Measurements from ENCODE around the gene AK9. TPM values are rescaled to one million over a fixed set of nuclear protein-coding genes. Genes with fewer than 3 reads are reported as not detected.
A peak's percentile ranks its signal among the peaks of the same experiment; 100 is the strongest.

The AK9 gene
- polyA plus RNA-seq, 1 of the 3 experiments (the other 2 are of a cell fraction): 0.76 TPM

- TF ChIP-seq USF2 (IDR thresholded peaks at IDR 0.05; ENCODE audit: borderline replicate concordance, low read depth, low read length) (no peak), JUND (IDR thresholded peaks at IDR 0.05) (no peak)
These were observed 205.6 kb downstream of the AK9 start (continued) for GRCh38 chr6:109485266-109485935.

GRCh38 chr6:109484122-109484521 is 206.9 kb downstream of the AK9 start:
- CTCF ChIA-PET: interaction anchor here (0.7 kb wide), 1 partner anchor 30 kb away, joined by 3 read pairs; no protein-coding TSS in a partner anchor

GRCh38 chr6:109483735-109484057 is 207.3 kb downstream of the AK9 start:
- Histone ChIP-seq H3K9me2 (no peaks in the 10 kb centered on the region), H3F3A (replicated peaks; ENCODE audit: insufficient read depth) (peaks cover 4% of the 10 kb centered on the region), H3K9ac (no peak overlapping the region; the same call in 1 of the 2 replicates), H2AFZ (ENCODE audit: low read depth) (peak overlapping the region; percentile 89; the same call in 1 of the 2 replicates), H3K4me1 (ENCODE audit: control insufficient read depth in 1 of 2, insufficient read depth in 2 of 2, low read depth in 1 of 2, low read length in 1 of 2) (peaks cover 11 to 12% of the 10 kb centered on the region in 2 experiments; a peak in 3 of 4 replicates), H3K79me2 (ENCODE audit: insufficient read depth) (peaks cover 39% of the 10 kb centered on the region), H3K27me3 (ENCODE audit: insufficient read depth) (no peaks in the 10 kb centered on the region), H3K9me3 (no peaks in the 10 kb centered on the region), H3K36me3 (replicated peaks in 1 of 2; ENCODE audit: control insufficient read depth in 1 of 2, insufficient read depth in 2 of 2, low read length in 1 of 2) (peaks cover 15 to 20% of the 10 kb centered on the region in 2 experiments), H3K27ac (ENCODE audit: low read depth in 2 of 2, low read length in 1 of 2) (no peak overlapping the region), H3K4me3 (ENCODE audit: low read depth in 2 of 2, low read length in 1 of 2) (peak overlapping the region; percentile 39 to 61; a peak in 3 of 4 replicates), H3K4me2 (peak overlapping the region; percentile 60), H4K20me1 (ENCODE audit: insufficient read depth) (no peaks in the 10 kb centered on the region)
- WGBS (ENCODE audit: low lambda C conversion rate): 5% methylated on average over 6 of the region's 6 CpGs
- ChIA-PET POLR2A (no interaction called here), CTCF (interaction anchor here (1.5 kb wide), 1 partner anchor 13 kb away, joined by 3 read pairs; no protein-coding TSS in a partner anchor)
- no peak for TF ChIP-seq ELF1 (IDR thresholded peaks at IDR 0.05)
- TF ChIP-seq SIN3A (IDR thresholded peaks at IDR 0.05; ENCODE audit: borderline replicate concordance, low read depth, low read length): no peak
- no peak for TF ChIP-seq RXRA (IDR thresholded peaks at IDR 0.05; ENCODE audit: borderline replicate concordance, low read depth)
- no peak for TF ChIP-seq FOSL2 (IDR thresholded peaks at IDR 0.05; ENCODE audit: borderline replicate concordance, low read depth)
- no peak for TF ChIP-seq REST (IDR thresholded peaks at IDR 0.05; ENCODE audit: low read depth, low read length)
- TF ChIP-seq POLR2AphosphoS5 (IDR thresholded peaks at IDR 0.05; ENCODE audit: low read depth, low read length): no peak
- TF ChIP-seq SMC3 (IDR thresholded peaks at IDR 0.05; ENCODE audit: low read depth, low read length): no peak
- no peak for TF ChIP-seq FOXJ3 (CRISPR knock-in tag; IDR thresholded peaks at IDR 0.05)
- TF ChIP-seq ZBTB33 (IDR thresholded peaks at IDR 0.05; ENCODE audit: borderline replicate concordance, low read depth): no peak
- no peak for TF ChIP-seq IRF3 (IDR thresholded peaks at IDR 0.05; ENCODE audit: low read depth, low read length)
- TF ChIP-seq NFIC (IDR thresholded peaks at IDR 0.05; ENCODE audit: borderline replicate concordance): no peak
- no peak for DNase-seq

More at GRCh38 chr6:109484122-109484521, 206.9 kb downstream of the AK9 start:
- H3K9ac ChIP-seq: no peak overlapping the region
- H3K36me3 ChIP-seq (replicated peaks in 1 of 2; ENCODE audit: control insufficient read depth in 1 of 2, insufficient read depth in 2 of 2, low read length in 1 of 2): peaks cover 15 to 20% of the 10 kb centered on the region in 2 experiments
- peaks cover 4% of the 10 kb centered on the region for H3F3A ChIP-seq (replicated peaks; ENCODE audit: insufficient read depth)
- no peaks in the 10 kb centered on the region for H4K20me1 ChIP-seq (ENCODE audit: insufficient read depth)
- H3K9me3 ChIP-seq: no peaks in the 10 kb centered on the region
- POLR2A ChIA-PET: no interaction called here
- peaks cover 11 to 12% of the 10 kb centered on the region in 2 experiments; a peak in 3 of 4 replicates for H3K4me1 ChIP-seq (ENCODE audit: control insufficient read depth in 1 of 2, insufficient read depth in 2 of 2, low read depth in 1 of 2, low read length in 1 of 2)
- H2AFZ ChIP-seq (ENCODE audit: low read depth): peak overlapping the region; percentile 89; the same call in 1 of the 2 replicates
- no peak overlapping the region for H3K27ac ChIP-seq (ENCODE audit: low read depth in 2 of 2, low read length in 1 of 2)
- no peaks in the 10 kb centered on the region for H3K27me3 ChIP-seq (ENCODE audit: insufficient read depth)
- H3K79me2 ChIP-seq (ENCODE audit: insufficient read depth): peaks cover 35% of the 10 kb centered on the region
- DNase-seq: no peak
- no peak overlapping the region for H3K4me3 ChIP-seq (ENCODE audit: low read depth in 2 of 2, low read length in 1 of 2)
- TF ChIP-seq NFIC (IDR thresholded peaks at IDR 0.05; ENCODE audit: borderline replicate concordance) (no peak), TCF12 (IDR thresholded peaks at IDR 0.05) (0 out of 2 replicates have a peak, but pooled peaks have one; percentile 13)
- H3K9me2 ChIP-seq: no peaks in the 10 kb centered on the region
- 47% methylated on average over 3 of the region's 3 CpGs for WGBS (ENCODE audit: low lambda C conversion rate)
- H3K4me2 ChIP-seq: peak overlapping the region; percentile 60; the same call in 1 of the 2 replicates
